ENCODE measurements around the gene CALN1.

Gene CALN1

DNA sequence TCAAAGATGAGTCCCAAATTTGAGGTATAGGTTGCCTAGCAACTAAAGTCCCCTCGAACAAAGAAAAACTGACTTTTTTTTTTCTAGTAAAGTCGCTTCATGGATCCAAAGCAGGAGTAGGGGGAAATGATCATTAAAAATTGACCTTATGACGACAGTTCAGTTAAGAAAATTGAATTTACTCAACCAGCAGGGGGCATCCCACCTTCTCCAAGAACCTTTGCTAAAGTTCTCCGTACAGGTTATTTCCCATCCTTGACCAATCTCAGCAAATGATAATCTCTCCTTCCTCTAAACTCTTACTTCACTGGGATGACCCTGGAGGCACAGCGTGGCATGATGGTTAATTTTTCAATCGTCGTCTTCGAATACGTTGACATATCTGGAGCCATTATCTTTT is 228.3 kb downstream of the CALN1 start:
- no peak for DNase-seq (ENCODE audit: low read depth in 2 of 2)

DNA sequence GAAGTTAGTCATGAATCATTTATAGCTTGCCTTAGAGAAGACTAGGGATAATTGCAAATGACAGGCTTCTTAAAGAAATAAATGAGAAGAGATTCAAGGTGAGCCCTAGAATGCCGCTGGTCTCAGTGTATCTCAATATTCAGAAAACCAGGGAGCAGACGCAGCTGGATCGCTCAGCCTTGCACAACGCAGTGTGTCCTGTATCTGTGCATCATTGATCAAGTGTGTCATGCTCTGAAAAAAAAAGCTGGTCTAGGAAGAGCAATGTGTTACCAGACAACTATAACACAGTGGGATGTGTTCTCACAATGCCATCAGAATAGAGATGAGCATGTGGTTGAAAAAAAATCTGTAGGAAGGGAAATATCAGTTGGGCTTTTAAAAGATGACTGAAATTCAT is 230.1 kb downstream of the CALN1 start:
- DNase-seq (ENCODE audit: low read depth in 2 of 2), result no peak

DNA sequence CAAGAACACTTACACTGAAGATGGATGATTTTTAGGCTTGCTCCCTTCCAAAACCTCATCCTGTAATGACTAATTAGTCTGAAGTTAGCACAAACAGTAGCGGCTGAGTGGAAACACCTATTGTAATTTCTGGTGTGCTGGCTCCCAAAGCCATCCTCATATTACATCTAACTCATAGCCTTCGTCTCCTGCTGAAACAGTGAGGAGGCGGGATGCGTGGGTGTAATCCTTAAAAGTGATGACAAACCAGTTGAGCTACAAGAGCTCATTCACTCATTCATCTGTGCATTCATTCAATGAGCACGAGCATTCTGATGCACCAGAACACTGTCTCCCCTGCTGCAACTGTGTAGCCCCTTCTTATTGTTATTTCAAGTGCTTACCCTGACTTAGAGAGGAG is 235.3 kb downstream of the CALN1 start:
- DNase-seq (ENCODE audit: low read depth in 2 of 2), result no peak

DNA sequence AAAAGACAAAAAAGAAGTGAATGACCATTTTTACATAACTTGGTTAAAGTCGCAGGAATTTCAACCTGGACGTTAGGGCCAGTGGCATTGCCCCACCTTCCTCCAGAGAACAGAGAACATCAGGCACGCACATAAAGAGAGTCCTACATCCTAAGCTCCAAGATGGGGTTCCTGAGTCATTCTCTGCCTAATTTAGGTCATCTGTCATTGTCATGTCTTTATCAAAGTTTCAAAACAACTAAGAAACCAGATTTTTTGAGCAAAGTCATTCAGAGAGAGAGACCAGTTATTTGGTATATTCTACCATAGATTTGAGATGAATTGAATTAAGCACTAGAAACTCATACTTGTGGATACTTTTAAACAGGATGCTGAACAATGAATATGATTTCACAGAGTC is 241.7 kb downstream of the CALN1 start:
- no peak for DNase-seq (ENCODE audit: low read depth in 2 of 2)

DNA sequence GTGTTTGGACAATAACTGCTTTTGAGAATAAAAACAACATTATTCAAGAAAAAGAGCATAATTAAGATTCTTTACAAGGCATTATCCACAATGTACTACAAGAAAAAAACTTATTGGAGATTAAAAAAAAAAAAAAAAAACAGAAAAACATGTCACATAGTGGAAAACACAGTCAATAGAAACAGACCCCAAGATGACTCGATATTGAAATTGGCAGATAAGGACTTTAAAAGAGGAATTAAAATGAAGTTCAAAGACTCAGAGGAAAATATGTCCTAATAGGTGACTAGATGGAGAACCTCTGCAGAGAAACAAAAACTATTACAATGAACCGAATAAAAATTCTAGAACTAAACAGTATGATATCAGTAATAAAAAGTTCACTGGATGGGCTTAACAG is 248.9 kb downstream of the CALN1 start:
- no peak for DNase-seq (ENCODE audit: low read depth in 2 of 2)

DNA sequence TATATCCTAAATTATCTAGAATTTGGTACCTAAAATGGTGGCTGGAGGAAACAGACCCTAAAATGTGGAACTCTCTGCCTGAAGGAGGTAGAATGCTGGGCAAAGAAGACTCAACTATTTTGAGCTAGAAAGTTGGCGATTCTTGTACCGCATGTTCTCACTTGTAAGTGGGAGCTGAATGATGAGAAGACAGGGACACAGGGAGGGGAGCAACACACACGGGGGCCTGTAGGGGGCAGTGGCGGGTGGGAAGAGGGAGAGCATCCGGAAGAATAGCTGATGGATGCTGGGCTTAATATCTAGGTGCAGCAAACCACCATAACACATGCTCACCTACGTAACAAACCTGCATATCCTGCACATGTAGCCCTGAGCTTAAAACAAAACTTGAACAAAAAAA is 250.6 kb downstream of the CALN1 start:
- DNase-seq (ENCODE audit: low read depth in 2 of 2), result no peak

DNA sequence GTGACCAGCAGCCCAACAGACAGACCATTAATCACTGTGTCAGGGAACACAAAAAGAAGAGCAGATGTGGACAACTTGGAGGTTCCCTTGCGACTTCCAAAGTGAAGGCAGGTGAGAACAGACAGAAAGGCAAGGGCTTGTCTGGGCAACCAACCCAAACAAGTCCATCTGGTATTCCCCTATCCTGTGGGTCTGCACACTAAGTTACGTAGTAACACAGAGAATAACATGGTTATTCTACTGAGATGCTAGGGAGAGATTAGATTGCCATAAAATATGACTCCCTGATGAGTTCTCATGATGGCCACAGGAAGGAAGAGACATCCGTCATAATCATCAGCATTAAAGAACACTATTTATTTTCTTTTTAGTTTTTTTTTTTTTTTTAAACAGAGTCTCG is 252.2 kb downstream of the CALN1 start:
- DNase-seq (ENCODE audit: low read depth in 2 of 2), result no peak

DNA sequence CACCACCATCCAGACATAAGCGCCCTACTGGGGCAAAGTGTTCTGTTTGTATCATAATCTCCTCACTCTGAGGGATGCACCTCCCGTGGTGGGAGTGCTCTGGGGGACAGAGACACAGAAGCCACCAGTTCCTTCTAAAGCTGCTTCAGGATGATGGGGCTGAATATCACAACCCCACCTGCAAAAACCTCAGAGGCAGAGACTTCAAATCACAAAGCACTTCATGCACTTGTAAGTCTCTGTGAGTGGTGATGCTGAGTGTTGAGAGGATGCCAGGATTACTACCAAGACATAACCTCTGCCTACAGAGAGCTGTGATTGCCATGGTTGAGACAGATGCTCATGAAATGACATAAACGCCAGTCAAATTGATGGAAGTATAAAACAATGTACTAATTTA is 255.5 kb downstream of the CALN1 start:
- DNase-seq (ENCODE audit: low read depth in 2 of 2), result no peak

DNA sequence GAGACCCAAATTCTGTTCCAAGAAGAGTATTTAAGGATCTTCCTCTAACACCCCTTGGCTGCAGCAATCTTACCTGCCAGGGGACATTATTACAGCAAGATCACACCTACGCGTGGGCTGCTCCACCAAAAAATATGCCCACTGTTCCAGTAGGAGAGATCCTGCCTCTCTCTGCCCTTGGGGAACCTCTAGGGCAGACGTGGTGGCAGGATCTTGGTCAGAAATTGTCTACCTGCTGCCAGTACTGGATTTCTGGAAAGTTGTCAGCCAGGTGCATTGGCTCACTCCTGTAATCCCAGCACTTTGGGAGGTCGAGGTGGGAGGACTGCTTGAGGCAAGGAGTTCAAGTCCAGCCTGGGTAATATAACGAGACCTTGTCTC is 259.0 kb downstream of the CALN1 start:
- no peak for DNase-seq (ENCODE audit: low read depth in 2 of 2)

DNA sequence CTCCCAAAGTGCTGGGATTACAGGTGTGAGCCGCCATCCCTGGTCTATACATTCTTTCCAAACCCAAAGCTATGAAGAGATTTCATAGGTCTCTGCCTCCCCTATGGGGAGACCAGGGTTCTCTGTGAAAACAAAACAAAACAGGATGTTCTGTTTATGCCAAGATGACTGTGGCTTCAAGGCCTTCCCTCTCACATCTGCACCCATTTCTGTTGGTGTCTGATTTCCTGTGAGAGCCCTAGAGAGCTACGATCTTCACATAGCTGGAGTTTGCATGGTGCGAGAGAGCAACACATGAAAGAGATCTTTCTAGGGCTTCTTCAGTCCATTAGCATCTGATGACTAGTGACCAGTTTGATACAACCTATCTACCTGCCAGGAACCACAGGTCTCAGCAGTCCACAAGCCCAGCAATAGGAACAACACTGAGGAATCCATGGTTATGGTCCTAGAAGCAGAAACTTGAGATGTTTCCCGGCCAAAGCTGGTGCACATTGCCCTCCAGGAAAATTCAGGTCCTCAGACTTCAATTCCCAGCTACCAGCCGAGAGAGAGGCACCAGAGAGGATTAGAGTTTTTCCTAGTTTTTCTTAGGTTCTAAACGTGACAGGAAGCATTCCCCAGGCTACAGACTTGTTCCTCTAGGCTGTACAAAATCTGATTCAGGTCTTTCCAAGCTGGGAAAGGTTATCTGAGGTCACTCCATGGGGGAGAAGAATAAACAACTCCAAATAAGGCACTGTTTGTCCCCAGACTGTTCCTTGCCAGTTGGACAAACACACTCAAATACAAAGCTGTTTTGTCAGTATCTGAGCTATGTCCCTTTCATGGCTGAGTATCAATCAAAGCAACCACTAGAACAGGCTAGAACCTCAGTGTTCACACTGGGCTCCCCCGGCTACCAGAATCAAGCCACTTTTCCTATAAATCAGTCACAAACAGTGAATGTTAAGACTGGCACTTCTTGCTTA is 259.7 kb downstream of the CALN1 start:
- no peak for DNase-seq (ENCODE audit: low read depth in 2 of 2)

DNA sequence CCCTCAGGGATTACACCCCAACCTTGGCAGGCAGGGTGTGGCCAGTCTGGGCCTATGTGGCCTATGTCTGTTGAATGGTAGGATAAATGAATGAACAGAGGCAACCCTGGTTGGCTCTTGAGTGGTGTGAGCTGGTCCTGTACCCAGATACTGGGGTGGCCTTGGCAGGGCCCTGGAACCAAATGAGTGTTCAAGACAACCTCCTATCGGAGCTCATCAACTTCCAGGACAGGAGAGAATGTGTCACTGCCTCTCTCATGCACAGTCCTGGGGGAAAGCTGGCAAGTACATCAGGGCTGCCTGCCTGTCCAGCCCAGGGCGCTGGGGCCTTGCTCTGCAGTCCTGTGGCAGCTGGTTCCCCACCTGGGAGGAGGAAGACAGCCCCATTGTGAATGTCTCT is 271.6 kb downstream of the CALN1 start:
- DNase-seq (ENCODE audit: low read depth in 2 of 2), result no peak

DNA sequence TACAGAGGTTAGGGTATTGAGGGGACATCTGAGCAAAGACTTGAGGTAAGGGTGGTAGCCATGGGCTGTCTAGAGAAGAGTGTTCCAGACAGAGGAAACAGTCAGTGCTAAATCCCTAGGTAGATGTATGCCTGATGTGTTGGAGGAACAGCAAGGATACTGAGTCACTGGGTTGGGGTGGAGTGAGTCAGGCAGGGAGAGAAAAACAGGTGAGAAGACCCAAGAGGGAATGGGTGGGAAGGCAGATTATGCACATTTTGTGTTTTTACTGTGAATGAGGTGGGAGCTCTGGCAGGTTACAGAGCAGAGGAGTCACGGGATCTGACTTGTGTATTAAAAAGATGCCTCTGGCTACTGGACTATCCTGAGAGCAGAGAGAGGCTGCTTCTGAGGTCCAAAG is 285.0 kb downstream of the CALN1 start:
- no peak for DNase-seq (ENCODE audit: low read depth in 2 of 2)

DNA sequence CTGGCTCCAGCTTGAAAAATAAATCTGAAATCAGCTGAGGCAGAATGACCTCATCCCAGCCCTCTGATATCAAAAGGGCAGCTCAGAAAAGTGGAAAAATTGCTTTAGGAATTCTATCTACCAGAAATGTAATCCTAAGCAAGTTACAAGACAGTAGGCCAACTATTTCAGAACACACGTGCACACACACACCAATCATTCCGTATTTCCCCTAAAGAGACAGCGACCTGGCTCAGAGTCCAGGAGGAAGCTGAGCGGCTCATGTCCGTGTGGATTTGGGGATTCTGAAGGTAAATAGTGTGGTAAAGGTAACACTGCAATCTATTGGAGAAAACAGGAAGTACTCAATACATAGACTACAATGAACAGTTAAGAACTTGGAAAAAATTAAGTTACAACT is 288.2 kb downstream of the CALN1 start:
- no peak for DNase-seq (ENCODE audit: low read depth in 2 of 2)

DNA sequence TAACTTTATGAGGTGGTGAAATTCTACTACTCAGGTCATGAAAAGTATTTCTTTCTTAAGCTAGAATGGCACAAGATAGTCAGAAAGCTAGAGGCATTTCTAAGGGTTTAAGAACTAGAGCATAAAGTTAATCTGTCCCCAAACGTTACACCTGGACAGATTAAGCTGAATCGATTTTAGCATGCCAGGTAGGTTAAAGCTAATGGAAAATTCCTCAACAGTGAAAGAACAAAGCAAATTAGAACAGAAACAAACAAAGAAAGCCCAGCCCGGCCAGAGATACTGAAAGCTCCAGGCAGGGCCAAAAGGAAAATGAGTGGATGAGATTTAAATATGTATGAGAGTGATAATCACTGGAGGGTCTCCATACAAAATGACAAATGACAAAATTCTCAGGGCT is 293.8 kb downstream of the CALN1 start:
- no peak for DNase-seq (ENCODE audit: low read depth in 2 of 2)

DNA sequence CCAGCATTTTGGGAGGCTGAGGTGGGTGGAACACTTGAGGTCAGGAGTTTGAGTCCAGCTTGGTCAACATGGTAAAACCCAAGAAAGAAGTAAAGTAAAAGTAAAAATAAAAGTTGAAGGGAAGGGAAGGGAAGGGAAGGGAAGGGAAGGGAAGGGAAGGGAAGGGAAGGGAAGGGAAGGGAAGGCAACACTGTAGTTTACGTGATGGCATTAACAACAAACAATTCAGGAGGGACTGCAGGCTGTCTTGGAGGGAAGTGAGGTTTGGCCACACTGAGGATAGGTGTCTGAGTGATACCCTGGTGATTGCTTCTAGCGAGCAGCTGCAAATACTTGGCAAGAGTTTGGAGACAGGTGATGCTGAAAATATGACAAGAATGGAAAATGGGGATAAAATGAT is 298.0 kb downstream of the CALN1 start:
- no peak for DNase-seq (ENCODE audit: low read depth in 2 of 2)

DNA sequence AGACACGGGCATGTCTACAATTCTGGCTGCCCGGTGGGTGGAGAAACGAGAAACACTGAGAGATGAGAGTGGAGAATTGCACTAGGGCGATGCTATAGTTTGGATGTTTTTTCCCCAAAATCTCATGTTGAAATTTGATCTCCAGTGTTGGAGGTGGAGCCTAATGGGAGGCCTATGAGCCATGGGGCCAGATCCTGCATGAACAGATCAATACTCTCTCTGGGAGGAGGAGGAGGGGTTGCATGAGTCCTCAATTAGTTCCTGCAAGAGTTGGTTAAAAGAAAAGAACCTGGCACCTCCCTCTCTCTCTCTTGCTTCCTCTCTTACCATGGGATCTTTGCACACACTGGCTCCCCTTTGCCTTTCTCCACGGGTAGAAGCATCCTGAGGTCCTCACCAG is 299.1 kb downstream of the CALN1 start:
- DNase-seq (ENCODE audit: low read depth in 2 of 2), result no peak

DNA sequence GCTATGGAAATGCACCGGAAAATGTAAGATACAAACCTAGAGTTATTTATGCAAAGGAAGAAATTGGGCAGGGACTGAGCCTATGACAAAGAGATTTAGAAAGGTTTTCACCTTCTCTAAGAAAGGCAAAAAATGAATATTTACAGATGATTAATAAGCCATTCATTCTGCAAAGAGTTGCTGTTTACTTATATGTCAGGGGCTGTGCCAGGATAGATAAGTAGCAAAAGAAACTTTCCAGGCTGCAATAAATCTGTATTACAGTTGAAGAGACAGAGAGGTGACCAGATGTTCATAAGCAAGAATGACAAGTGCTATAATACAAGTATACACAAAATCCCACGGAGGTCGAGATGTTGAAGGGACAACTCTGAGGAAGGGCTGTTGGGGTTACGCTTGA is 299.6 kb downstream of the CALN1 start:
- no peak for DNase-seq (ENCODE audit: low read depth in 2 of 2)

DNA sequence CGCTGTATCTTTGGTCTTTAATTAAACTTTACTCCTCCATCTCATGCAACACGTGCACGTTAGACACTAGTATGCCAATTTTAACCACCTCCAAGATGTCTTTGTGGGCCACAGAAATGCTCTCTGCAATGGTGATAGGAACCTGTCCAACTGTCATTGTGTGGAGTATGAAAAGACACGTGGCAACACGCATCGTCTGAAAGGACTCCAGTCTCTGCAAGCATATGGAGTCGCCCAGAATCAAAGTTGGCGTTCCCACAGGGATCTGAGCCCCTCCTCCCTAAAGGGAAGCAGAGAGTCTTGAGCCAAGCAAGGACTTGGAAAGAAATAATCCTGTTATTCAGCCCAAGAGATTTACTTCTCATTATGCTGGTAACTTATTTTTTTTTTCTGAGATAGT is 301.1 kb downstream of the CALN1 start:
- DNase-seq (ENCODE audit: low read depth in 2 of 2), result no peak

DNA sequence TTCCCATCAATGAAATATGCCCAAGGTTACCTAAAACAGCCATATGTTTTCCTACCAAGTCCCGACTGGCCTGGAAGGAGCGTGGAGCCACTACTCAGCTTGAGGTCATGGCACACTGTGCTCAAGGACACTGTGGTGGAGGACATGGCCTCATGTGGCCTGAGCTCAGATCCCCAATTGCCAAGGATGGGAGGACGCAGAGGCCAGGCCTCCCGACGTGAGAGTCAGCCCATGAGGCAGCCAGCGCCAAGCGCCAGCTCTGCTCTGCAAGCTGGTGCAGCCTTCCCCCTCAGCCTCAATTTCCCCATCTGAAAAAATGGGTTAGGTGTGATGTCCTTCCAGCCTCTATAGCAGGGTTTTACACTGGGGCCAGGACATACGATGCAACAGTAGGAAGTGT is 302.6 kb downstream of the CALN1 start:
- DNase-seq (ENCODE audit: low read depth in 2 of 2), result no peak

DNA sequence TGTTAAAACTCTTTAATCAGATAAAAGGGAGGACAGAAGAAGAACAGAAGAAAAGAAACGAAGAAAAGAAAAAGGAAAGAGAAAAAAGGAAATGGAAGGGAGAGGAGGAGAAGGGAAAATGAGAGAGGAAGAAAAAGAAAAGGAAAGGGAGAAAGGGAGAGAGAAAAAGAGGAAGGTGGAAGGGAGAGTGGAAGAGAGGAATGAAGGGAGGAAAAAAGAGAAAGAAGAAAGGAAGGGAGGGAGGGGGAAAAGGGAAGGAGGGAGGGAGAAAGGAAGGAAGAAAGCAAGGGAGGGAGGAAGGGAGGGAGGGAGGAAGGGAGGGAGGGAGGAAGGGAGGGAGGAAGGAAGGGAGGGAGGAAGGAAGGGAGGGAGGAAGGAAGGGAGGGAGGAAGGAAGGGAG is 305.7 kb downstream of the CALN1 start:
- no peak for DNase-seq (ENCODE audit: low read depth in 2 of 2)

DNA sequence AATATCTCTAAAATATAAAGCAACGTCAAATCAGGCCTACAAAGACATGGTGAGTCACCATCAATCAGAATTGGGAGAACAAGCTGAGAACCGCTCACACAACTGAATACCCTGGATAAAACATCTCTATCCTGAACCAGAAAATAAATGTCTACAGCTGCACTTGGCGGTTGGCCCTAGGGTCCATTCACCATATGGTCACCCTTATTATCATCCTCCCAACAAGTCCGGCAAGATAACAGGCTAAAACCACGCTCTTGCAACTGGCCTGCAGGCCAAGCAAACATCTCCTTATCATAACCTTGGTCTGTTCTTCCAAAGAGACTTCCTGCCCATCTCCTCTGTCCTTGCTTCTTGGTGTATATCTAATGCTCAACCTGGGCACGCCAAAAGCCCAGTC is 310.7 kb downstream of the CALN1 start:
- no peak for DNase-seq (ENCODE audit: low read depth in 2 of 2)

DNA sequence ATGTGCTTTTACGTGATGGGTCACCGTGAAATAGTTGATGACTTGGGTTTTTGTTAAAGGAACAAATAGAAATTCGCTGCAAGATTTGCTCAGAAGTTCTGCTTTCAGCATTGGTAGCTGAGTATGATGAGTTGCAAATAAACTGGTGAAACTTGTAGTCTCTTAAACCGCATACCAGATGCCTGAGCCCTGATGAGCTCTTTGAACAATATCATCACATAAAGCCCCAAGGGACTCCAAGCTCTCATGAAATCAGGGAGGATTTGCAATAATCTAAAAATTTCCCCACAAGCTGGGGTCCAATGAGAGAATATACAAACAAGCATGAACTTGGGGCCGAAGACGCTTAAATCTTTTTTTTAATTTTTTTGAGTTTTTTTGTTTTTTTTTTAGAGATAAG is 312.4 kb downstream of the CALN1 start:
- no peak for DNase-seq (ENCODE audit: low read depth in 2 of 2)

DNA sequence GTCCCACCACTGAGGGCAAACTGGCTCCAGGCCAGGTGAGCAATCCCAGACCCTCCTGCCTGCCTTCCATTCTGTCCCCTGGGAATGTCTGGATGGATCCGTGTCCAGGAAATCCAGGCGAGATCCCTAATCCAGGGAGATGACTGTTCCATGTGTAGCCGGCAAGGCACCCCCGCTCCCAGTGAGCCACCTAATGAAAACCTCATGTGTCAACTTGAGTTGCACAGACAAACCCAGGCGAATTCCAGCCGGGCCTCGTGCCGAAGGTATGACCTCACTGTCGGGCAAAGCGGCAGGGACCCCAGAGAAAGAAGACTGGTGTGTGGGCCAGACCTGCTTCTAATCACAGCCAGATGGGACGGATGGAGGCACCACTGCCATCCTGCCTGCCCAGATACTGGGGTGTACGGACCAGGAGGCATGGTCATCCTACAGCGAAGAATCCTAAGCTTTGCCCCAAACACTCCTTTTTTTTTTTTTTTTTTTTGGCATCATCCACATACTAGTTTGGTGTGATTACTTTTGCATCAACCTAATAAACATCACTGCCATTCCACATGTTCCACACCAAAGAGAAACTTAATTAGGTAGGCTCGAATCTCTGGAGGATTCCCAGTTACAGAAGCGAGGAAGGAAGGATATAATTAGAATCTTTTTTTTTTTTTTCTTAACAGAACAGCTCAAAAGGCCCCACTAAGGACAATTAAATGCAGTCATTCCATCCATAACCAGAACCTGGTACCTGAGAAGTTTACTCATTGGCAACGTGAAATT is 313.1 kb downstream of the CALN1 start:
- no peak for DNase-seq (ENCODE audit: low read depth in 2 of 2)
